ENCODE measurements around the gene GLIS2. TPM values are rescaled to one million over a fixed set of nuclear protein-coding genes. Genes with fewer than 3 reads are reported as not detected.

The GLIS2 gene
- total and polyA plus RNA-seq, 2 of the 4 experiments (the other 2 are of a cell fraction), result 0.36 to 8.4 TPM

DNA sequence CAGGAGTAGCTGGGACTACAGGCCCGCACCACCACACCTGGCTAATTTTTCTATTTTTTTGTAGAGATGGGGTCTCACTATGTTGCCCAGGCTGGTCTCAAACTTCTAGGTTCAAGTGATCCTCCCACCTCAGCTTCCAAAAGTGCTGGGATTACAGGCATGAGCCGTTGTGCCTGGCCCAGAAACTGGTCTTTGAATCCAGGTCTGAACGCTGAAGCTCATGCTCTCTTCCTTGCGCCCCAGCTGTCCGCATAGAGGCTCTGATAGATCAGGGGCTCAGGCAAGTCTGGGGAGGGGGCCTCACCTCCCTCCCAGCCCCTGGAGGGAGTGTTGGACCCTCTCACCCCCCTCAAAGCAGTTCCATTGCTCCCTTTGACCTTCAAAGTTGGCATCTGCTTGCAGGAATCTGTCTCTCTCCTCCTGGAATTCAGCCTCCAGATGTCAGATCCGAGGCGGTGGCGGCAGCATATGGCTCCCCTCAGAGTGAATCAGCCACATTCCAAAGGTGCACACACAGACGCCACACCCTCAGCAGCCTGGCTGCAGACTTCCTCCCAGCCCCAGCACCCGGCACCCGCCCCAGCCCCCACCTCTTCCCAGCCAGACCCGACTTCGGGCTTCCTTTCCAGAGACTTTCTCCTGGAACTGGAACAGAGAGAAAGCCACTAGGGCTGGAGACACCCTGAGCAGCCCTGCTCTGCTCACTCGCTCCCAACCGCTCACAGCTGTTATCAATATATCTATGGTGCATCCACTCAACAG, 16.9 kb upstream of the GLIS2 start:
- ATAC-seq (ENCODE audit: low read depth) (peak; percentile 98), DNase-seq (peak; percentile 94)
- Histone ChIP-seq H3K56ac (ENCODE audit: extremely low read depth, insufficient read depth, low read length) (peak overlapping the region; percentile 92), H3K79me1 (ENCODE audit: low read depth in 1 of 2, low read length in 2 of 2) (peaks cover 0 to 30% of the 10 kb centered on the region in 2 experiments; a peak in 2 of 4 replicates), H3K4me1 (ENCODE audit: control insufficient read depth, insufficient read depth, low read length) (peaks cover 19% of the 10 kb centered on the region), H3K23ac (ENCODE audit: low read depth, low read length) (peak overlapping the region; percentile 98), H3K9me3 (ENCODE audit: control insufficient read depth, insufficient read depth, low read length) (no peaks in the 10 kb centered on the region), H4K91ac (ENCODE audit: insufficient read depth, low read depth, low read length) (peak overlapping the region; percentile 97), H2BK5ac (ENCODE audit: low read depth, low read length, poor library complexity, severe bottlenecking) (peak overlapping the region; percentile 97), H2BK120ac (ENCODE audit: low read depth, low read length) (peak overlapping the region; percentile 100), H2AK9ac (replicated peaks; ENCODE audit: low read depth, low read length, poor library complexity) (peak overlapping the region; percentile 99), H3K36me3 (ENCODE audit: control insufficient read depth, insufficient read depth, low read length) (peaks cover 2% of the 10 kb centered on the region; the same call in 1 of the 2 replicates), H3K18ac (ENCODE audit: low read depth, low read length) (peak overlapping the region; percentile 82), H3K4me3 (ENCODE audit: insufficient read depth, low read depth, low read length) (no peak overlapping the region; the same call in 1 of the 2 replicates), H3K4ac (ENCODE audit: low read depth, low read length) (peak overlapping the region; percentile 100), H3K14ac (replicated peaks; ENCODE audit: low read depth, low read length) (peak overlapping the region; percentile 100), H2AK5ac (ENCODE audit: low read depth, low read length) (peak overlapping the region; percentile 96), H4K5ac (ENCODE audit: low read depth, low read length) (peak overlapping the region; percentile 91), H4K8ac (ENCODE audit: low read depth in 2 of 2, low read length in 2 of 2) (peak overlapping the region; percentile 89 to 94), H3K9ac (ENCODE audit: low read depth, low read length) (peak overlapping the region; percentile 59), H2BK15ac (ENCODE audit: low read depth, low read length) (peak overlapping the region; percentile 99), H3K9me1 (ENCODE audit: insufficient read depth, low read length) (peaks cover 5% of the 10 kb centered on the region; the same call in 1 of the 2 replicates), H3K27me3 (ENCODE audit: control insufficient read depth, insufficient read depth, low read length) (no peaks in the 10 kb centered on the region), H3K27ac (ENCODE audit: insufficient read depth, low read length) (peak overlapping the region; percentile 96), H3K4me2 (ENCODE audit: low read depth, low read length) (peak overlapping the region; percentile 80), H4K20me1 (ENCODE audit: insufficient read depth, low read length) (0 out of 2 replicates have a peak, but pooled peaks cover 3% of the 10 kb centered on the region), H2BK20ac (ENCODE audit: low read depth, low read length) (peak overlapping the region; percentile 97), H2AFZ (replicated peaks; ENCODE audit: low read length, poor library complexity) (peak overlapping the region; percentile 93)
- in situ Hi-C loops (cut with MboI; ENCODE audit: low sequenced_read_pairs), result no loop called here
- dilution Hi-C loops (cut with HindIII; ENCODE audit: low sequenced_read_pairs, unreplicated experiment), result no loop called here
- intact Hi-C loops (cut with micrococcal nuclease), result no loop called here
- CTCF ChIA-PET, result interaction anchor here (1.4 kb wide), 1 partner anchor 9 kb away, joined by 3 read pairs; no protein-coding TSS in a partner anchor
- BruUV-seq (replicated peaks), result no TSS peak
- WGBS, 2 experiments (ENCODE audit: extremely low coverage in 2 of 2, insufficient read length in 1 of 2), result 0% methylated on average over 4 of the region's 15 CpGs; no CpG with 5 or more reads in 1 of the 2 experiments
- POLR2A ChIA-PET (ENCODE audit: unreplicated experiment), result no interaction called here
- peak; percentile 63; the same call in 1 of the 2 replicates for TF ChIP-seq MAZ (IDR thresholded peaks at IDR 0.05; ENCODE audit: borderline replicate concordance, low read depth, low read length)
- TF ChIP-seq, protein P1, sequence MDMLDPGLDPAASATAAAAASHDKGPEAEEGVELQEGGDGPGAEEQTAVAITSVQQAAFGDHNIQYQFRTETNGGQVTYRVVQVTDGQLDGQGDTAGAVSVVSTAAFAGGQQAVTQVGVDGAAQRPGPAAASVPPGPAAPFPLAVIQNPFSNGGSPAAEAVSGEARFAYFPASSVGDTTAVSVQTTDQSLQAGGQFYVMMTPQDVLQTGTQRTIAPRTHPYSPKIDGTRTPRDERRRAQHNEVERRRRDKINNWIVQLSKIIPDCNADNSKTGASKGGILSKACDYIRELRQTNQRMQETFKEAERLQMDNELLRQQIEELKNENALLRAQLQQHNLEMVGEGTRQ (IDR thresholded peaks at IDR 0.05; ENCODE audit: low read depth, low read length), result no peak
- TF ChIP-seq MAFK (IDR thresholded peaks at IDR 0.05; ENCODE audit: low read depth, low read length), result no peak
- TF ChIP-seq RFX5 (IDR thresholded peaks at IDR 0.05; ENCODE audit: low read depth, low read length), result no peak
- TF ChIP-seq MXI1 (IDR thresholded peaks at IDR 0.05; ENCODE audit: borderline replicate concordance, low read depth, low read length), result no peak
- no peak for TF ChIP-seq BHLHE40 (IDR thresholded peaks at IDR 0.05; ENCODE audit: low read depth, low read length)
- no peak for TF ChIP-seq CHD1 (IDR thresholded peaks at IDR 0.05; ENCODE audit: low read depth, low read length)
- no peak for TF ChIP-seq RAD21 (IDR thresholded peaks at IDR 0.05; ENCODE audit: low read length)
- no peak for TF ChIP-seq POLR2A (IDR thresholded peaks at IDR 0.05; ENCODE audit: low read depth, low read length)
- TF ChIP-seq SMC3 (IDR thresholded peaks at IDR 0.05; ENCODE audit: low read depth, low read length), result peak; percentile 3; the same call in 1 of the 2 replicates
- no peak for TF ChIP-seq CEBPB (IDR thresholded peaks at IDR 0.05; ENCODE audit: low read depth, low read length)
- TF ChIP-seq, protein P2, sequence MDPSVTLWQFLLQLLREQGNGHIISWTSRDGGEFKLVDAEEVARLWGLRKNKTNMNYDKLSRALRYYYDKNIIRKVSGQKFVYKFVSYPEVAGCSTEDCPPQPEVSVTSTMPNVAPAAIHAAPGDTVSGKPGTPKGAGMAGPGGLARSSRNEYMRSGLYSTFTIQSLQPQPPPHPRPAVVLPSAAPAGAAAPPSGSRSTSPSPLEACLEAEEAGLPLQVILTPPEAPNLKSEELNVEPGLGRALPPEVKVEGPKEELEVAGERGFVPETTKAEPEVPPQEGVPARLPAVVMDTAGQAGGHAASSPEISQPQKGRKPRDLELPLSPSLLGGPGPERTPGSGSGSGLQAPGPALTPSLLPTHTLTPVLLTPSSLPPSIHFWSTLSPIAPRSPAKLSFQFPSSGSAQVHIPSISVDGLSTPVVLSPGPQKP (IDR thresholded peaks at IDR 0.05; ENCODE audit: borderline replicate concordance, low read depth, low read length), result no peak
- peak; percentile 30 for TF ChIP-seq RCOR1 (IDR thresholded peaks at IDR 0.05; ENCODE audit: insufficient replicate concordance, low read length)
- TF ChIP-seq, protein P3, sequence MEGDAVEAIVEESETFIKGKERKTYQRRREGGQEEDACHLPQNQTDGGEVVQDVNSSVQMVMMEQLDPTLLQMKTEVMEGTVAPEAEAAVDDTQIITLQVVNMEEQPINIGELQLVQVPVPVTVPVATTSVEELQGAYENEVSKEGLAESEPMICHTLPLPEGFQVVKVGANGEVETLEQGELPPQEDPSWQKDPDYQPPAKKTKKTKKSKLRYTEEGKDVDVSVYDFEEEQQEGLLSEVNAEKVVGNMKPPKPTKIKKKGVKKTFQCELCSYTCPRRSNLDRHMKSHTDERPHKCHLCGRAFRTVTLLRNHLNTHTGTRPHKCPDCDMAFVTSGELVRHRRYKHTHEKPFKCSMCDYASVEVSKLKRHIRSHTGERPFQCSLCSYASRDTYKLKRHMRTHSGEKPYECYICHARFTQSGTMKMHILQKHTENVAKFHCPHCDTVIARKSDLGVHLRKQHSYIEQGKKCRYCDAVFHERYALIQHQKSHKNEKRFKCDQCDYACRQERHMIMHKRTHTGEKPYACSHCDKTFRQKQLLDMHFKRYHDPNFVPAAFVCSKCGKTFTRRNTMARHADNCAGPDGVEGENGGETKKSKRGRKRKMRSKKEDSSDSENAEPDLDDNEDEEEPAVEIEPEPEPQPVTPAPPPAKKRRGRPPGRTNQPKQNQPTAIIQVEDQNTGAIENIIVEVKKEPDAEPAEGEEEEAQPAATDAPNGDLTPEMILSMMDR (conservative IDR thresholded peaks at IDR 0.05; ENCODE audit: low read depth, low read length), result no peak

Data from IMR-90 (cell line).